Type B pancreatic cell (in vitro differentiated cells): ENCODE results near the gene KCNA3. TPM values are rescaled to one million over a fixed set of nuclear protein-coding genes. Genes with fewer than 3 reads are reported as not detected.

Experiments used
- DNase-seq: peaks from one replicate; pipeline ENCODE4 v3.0.0; 2021; ENCODE audit warnings: mixed read lengths; ENCODE audit not compliant: unreplicated experiment; ENCODE audit errors: extremely low spot score
- H3K27ac Mint-ChIP-seq: 2 replicates; pipeline ENCODE4 v1.8.0; 2021; ENCODE audit warnings: mild to moderate bottlenecking, mixed read lengths
- H3K27me3 Mint-ChIP-seq: 2 replicates; pipeline ENCODE4 v1.8.0; 2021; ENCODE audit warnings: mixed read lengths
- H3K36me3 Mint-ChIP-seq: 2 replicates; pipeline ENCODE4 v1.8.0; 2021; ENCODE audit warnings: mixed read lengths
- H3K4me1 Mint-ChIP-seq: one replicate; pipeline ENCODE4 v1.8.0; 2021; ENCODE audit warnings: mixed read lengths; ENCODE audit not compliant: unreplicated experiment
- H3K4me3 Mint-ChIP-seq: 2 replicates; pipeline ENCODE4 v1.8.0; 2021; ENCODE audit warnings: mild to moderate bottlenecking, mixed read lengths
- H3K9me3 Mint-ChIP-seq: 2 replicates; pipeline ENCODE4 v1.8.0; 2021; ENCODE audit warnings: mixed read lengths
- total RNA-seq: library from RNA; stranded (reverse); gene quantifications from 2 replicates; pipeline ENCODE4 v1.2.1, GENCODE V29; 2021; ENCODE audit warnings: low replicate concordance
- TF ChIP-seq, protein P1 (sequence below): fragments of 200-600 bp; sonication (generic); conservative IDR thresholded peaks from 2 replicates; pipeline ENCODE4 v1.5.0; 2021; ENCODE audit warnings: antibody characterized with exemption, mild to moderate bottlenecking

Gene KCNA3
- total RNA-seq, 1 donor from 2014 or later, result 0.94 TPM

DNA sequence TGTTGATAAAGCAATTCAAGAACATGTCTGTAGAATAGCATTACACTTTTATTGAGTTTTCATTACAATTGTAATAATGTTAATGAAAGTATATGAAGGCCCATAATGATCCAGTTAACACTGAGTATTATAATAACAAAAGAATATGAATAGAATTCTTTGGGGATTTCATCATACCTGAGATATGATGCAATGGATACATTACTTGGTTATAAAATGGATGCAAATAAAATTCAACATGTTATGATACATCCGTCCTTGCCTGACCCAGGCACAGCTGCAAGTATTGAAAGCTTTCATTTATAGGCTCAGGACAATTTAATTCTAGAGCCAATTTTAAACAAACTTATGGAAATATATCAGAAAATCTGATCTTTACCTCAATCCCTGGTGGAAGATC, 8.2 kb upstream of the KCNA3 start:
- Mint-ChIP-seq H3K4me3 (no peak overlapping the region), H3K36me3 (no peaks in the 10 kb centered on the region), H3K27me3 (peaks cover 72% of the 10 kb centered on the region), H3K27ac (no peak overlapping the region), H3K9me3 (no peaks in the 10 kb centered on the region), H3K4me1 (no peaks in the 10 kb centered on the region)
- TF ChIP-seq, protein P1, sequence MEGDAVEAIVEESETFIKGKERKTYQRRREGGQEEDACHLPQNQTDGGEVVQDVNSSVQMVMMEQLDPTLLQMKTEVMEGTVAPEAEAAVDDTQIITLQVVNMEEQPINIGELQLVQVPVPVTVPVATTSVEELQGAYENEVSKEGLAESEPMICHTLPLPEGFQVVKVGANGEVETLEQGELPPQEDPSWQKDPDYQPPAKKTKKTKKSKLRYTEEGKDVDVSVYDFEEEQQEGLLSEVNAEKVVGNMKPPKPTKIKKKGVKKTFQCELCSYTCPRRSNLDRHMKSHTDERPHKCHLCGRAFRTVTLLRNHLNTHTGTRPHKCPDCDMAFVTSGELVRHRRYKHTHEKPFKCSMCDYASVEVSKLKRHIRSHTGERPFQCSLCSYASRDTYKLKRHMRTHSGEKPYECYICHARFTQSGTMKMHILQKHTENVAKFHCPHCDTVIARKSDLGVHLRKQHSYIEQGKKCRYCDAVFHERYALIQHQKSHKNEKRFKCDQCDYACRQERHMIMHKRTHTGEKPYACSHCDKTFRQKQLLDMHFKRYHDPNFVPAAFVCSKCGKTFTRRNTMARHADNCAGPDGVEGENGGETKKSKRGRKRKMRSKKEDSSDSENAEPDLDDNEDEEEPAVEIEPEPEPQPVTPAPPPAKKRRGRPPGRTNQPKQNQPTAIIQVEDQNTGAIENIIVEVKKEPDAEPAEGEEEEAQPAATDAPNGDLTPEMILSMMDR, result no peak
- no peak for DNase-seq

DNA sequence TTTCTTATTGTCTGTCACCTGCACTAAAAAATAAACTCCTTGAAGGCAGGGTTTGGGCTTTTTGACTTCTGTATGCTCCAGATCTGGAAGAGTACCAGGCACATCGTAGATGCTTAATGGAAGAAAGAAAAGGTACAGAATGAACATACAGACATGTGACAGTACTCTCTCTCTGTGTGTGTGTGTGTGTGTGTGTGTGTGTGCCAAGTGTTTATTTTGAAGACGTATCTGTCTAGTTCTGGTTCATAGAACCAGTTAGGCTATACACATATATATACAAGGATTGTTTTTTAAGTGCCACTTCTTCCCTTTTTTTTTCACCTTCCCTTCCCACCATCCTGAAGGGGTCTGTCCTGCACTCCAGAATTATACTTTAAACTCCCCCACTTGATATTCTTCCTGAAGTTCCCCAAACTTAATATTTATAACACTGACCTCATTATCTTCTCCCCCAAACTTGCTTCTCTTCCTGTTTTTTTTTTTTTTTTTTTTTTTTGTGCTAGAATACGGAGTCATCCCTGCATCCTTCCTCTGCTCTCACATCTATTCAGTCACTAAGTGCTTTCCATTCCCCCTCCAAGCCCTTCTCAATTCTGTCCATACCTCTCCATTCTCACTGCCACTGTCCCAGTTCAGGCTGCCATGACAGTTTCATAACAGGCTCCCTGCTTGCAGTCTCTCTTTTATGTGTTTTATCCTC, 5.4 kb upstream of the KCNA3 start:
- no peaks in the 10 kb centered on the region for H3K4me1 Mint-ChIP-seq
- no peaks in the 10 kb centered on the region for H3K9me3 Mint-ChIP-seq
- no peaks in the 10 kb centered on the region for H3K36me3 Mint-ChIP-seq
- no peak for DNase-seq
- H3K4me3 Mint-ChIP-seq, result no peak overlapping the region
- no peak overlapping the region for H3K27ac Mint-ChIP-seq
- TF ChIP-seq, protein P1, result no peak
- peaks cover 78% of the 10 kb centered on the region for H3K27me3 Mint-ChIP-seq

DNA sequence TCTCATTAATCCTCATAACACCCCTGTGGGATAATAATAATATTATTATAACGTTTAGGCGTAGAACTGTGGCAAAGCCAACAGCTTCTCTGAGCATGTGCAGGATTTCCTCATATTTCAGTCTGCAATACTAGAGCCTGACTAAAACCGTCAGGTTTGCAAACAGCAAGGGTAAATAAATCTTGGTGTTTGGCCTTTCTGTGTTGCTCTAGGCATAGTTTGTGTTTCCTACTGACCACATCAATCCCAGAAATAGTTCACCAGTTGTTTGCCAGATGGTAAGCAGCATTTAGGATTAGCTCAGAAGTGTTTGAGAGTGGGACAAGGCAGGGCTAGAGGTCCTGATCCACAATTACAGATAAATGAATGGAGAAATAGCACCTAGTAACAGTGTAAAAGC, 2.8 kb upstream of the KCNA3 start:
- Mint-ChIP-seq H3K9me3 (peaks cover 3% of the 10 kb centered on the region), H3K4me3 (no peak overlapping the region), H3K27ac (no peak overlapping the region), H3K27me3 (peaks cover 80% of the 10 kb centered on the region), H3K36me3 (no peaks in the 10 kb centered on the region), H3K4me1 (no peaks in the 10 kb centered on the region)
- TF ChIP-seq, protein P1, result no peak
- DNase-seq, result no peak

DNA sequence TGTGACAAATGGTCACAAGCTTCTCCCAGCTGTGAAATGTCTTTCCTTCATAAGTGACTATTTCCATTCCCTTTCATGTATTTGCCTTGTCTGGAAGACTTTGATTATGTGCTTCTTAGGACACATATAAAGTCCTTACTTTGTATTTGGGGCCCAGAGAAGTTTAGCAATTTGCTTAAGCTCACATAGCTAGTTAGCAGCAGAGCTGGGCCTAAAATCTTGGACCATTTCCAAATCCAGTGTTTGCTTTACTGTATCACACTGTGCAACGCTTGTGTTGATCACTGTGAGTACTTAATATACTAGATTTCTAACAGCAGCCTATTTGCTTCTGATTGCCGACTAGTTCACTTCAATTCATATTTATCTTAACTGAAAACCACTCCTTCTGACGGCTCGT, 2.2 kb upstream of the KCNA3 start:
- Mint-ChIP-seq H3K27me3 (peaks cover 86% of the 10 kb centered on the region), H3K9me3 (peaks cover 3% of the 10 kb centered on the region), H3K4me1 (no peaks in the 10 kb centered on the region), H3K4me3 (no peak overlapping the region), H3K36me3 (no peaks in the 10 kb centered on the region), H3K27ac (no peak overlapping the region)
- TF ChIP-seq, protein P1, result no peak
- DNase-seq, result no peak

DNA sequence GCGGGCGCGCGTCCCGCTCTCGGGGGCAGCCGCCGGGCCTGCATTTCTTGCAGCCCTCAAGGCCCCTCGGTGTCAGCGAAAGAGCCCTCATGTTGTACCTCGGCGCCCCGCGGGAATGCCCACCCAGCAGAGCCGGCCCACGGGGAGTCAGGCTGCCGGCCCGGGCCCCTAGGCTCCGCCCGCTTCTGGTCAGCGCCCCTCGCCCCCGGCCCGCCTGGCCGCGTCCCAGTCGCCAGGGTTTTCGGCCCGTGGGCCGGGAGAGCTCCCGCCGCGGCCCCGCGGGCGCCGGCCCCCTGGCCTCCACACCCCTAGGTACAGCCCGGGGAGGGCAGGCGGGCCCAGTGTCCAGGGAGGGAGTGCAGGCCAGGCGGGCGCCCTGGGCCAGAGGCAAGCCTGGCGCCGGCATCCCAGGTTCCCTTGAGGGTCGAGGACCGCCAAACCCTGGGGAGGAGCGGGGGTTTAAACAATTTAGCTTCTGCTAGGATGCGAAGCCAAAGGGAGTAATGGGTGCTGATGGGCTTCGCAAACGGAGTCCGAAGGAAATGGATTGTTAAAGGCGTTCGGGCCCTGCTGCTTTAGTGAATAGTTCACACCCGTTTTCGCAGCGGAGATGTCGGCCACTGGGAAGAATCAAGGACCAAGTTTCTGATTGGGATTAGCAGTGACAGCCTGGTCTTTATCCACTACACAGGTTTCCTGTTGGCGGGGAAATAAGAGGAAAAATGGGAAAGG, 486 bp upstream of the KCNA3 start:
- peaks cover 3% of the 10 kb centered on the region for H3K9me3 Mint-ChIP-seq
- H3K4me3 Mint-ChIP-seq, result peak overlapping the region; percentile 69
- TF ChIP-seq, protein P1, result no peak
- no peaks in the 10 kb centered on the region for H3K36me3 Mint-ChIP-seq
- no peak for DNase-seq
- no peak overlapping the region for H3K27ac Mint-ChIP-seq
- no peaks in the 10 kb centered on the region for H3K4me1 Mint-ChIP-seq
- peaks cover 87% of the 10 kb centered on the region for H3K27me3 Mint-ChIP-seq
